IMR-90 (cell line): ENCODE results near the gene SVBP. TPM values are rescaled to one million over a fixed set of nuclear protein-coding genes. Genes with fewer than 3 reads are reported as not detected.

Experiments
- ATAC-seq: fragments of 200-7000 bp; cut with Tn5 transposase; 2 replicates; pipeline ENCODE4 v1.9.1; 2020; ENCODE audit warnings: low read depth, mild to moderate bottlenecking, moderate library complexity
- BruUV-seq: library from RNA; stranded (reverse); fragments of 400-500 nt; replicated peaks from 2 replicates; lab custom pipeline; 2021; lab: Mats Ljungman, UMichigan
- CTCF ChIA-PET: fragments of 300-600 bp; formaldehyde crosslinking; extraction: SDS; loops from one replicate; lab custom pipeline; 2021; ENCODE audit warnings: antibody characterized with exemption; lab: Yijun Ruan, JAX
- POLR2A ChIA-PET: fragments of 300-600 bp; sonication (Branson Sonifier 250); formaldehyde crosslinking; loops from one replicate; lab custom pipeline; 2022; ENCODE audit warnings: antibody characterized with exemption; ENCODE audit not compliant: unreplicated experiment; lab: Charles Lee
- DNase-seq: peaks from one replicate; pipeline ENCODE4 v3.0.0; 2013
- H2AFZ ChIP-seq: replicated peaks from 2 replicates; pipeline ENCODE3; 2013; ENCODE audit warnings: low read length, mild to moderate bottlenecking; ENCODE audit not compliant: poor library complexity
- H2AK5ac ChIP-seq: 2 replicates; pipeline ENCODE4 v1.6.1; 2013; ENCODE audit warnings: low read depth, low read length, inconsistent platforms
- H2AK9ac ChIP-seq: replicated peaks from 2 replicates; pipeline ENCODE3; 2013; ENCODE audit warnings: mild to moderate bottlenecking, low read depth, low read length, moderate library complexity; ENCODE audit not compliant: poor library complexity
- H2BK120ac ChIP-seq: 2 replicates; pipeline ENCODE4 v1.6.1; 2013; ENCODE audit warnings: low read depth, low read length, inconsistent platforms
- H2BK15ac ChIP-seq: 3 replicates; pipeline ENCODE4 v1.6.1; 2013; ENCODE audit warnings: low read depth, low read length, inconsistent platforms
- H2BK20ac ChIP-seq: 2 replicates; pipeline ENCODE4 v1.6.1; 2013; ENCODE audit warnings: low read depth, mild to moderate bottlenecking, inconsistent platforms, low read length, moderate library complexity
- H2BK5ac ChIP-seq: 2 replicates; pipeline ENCODE4 v1.6.1; 2013; ENCODE audit warnings: mild to moderate bottlenecking, low read depth, low read length, inconsistent platforms; ENCODE audit not compliant: poor library complexity, severe bottlenecking
- H3K14ac ChIP-seq: replicated peaks from 2 replicates; pipeline ENCODE4 v1.6.1; 2013; ENCODE audit warnings: low read depth, low read length, inconsistent platforms
- H3K18ac ChIP-seq: 2 replicates; pipeline ENCODE4 v1.6.1; 2013; ENCODE audit warnings: low read depth, low read length, control low read depth
- H3K23ac ChIP-seq: 2 replicates; pipeline ENCODE4 v1.6.1; 2013; ENCODE audit warnings: low read depth, low read length, inconsistent platforms
- H3K27ac ChIP-seq: 2 replicates; pipeline ENCODE4 v1.5.1; 2013; ENCODE audit warnings: mild to moderate bottlenecking, control low read depth, low read length; ENCODE audit not compliant: insufficient read depth
- H3K27me3 ChIP-seq: 2 replicates; pipeline ENCODE4 v1.6.1; 2013; ENCODE audit warnings: low read length; ENCODE audit not compliant: control insufficient read depth, insufficient read depth
- H3K36me3 ChIP-seq: 2 replicates; pipeline ENCODE4 v1.6.1; 2013; ENCODE audit warnings: low read length, mixed read lengths; ENCODE audit not compliant: control insufficient read depth, insufficient read depth
- H3K4ac ChIP-seq: 2 replicates; pipeline ENCODE4 v1.6.1; 2013; ENCODE audit warnings: low read depth, low read length, inconsistent platforms
- H3K4me1 ChIP-seq: 2 replicates; pipeline ENCODE4 v1.6.1; 2013; ENCODE audit warnings: low read length, mixed read lengths; ENCODE audit not compliant: control insufficient read depth, insufficient read depth
- H3K4me2 ChIP-seq: 2 replicates; pipeline ENCODE4 v1.6.1; 2013; ENCODE audit warnings: low read depth, mild to moderate bottlenecking, control low read depth, low read length, moderate library complexity
- H3K4me3 ChIP-seq: 2 replicates; pipeline ENCODE4 v1.5.1; 2013; ENCODE audit warnings: low read depth, mild to moderate bottlenecking, control low read depth, low read length, moderate library complexity; ENCODE audit not compliant: insufficient read depth
- H3K56ac ChIP-seq: 2 replicates; pipeline ENCODE4 v1.6.1; 2013; ENCODE audit warnings: low read length, inconsistent platforms; ENCODE audit not compliant: insufficient read depth; ENCODE audit errors: extremely low read depth
- H3K79me1 ChIP-seq, 2 experiments: 2 replicates each; pipeline ENCODE4 v1.6.1; 2013; ENCODE audit warnings: low read length in 2 of 2, inconsistent platforms in 1 of 2, low read depth in 1 of 2
- H3K9ac ChIP-seq: 2 replicates; pipeline ENCODE4 v1.6.1; 2013; ENCODE audit warnings: low read depth, low read length, control low read depth
- H3K9me1 ChIP-seq: 2 replicates; pipeline ENCODE4 v1.6.1; 2013; ENCODE audit warnings: low read length, inconsistent platforms; ENCODE audit not compliant: insufficient read depth
- H3K9me3 ChIP-seq: 2 replicates; pipeline ENCODE4 v1.6.1; 2013; ENCODE audit warnings: low read length; ENCODE audit not compliant: control insufficient read depth, insufficient read depth
- H4K20me1 ChIP-seq: 2 replicates; pipeline ENCODE4 v1.6.1; 2013; ENCODE audit warnings: low read length, inconsistent platforms; ENCODE audit not compliant: insufficient read depth
- H4K5ac ChIP-seq: 2 replicates; pipeline ENCODE4 v1.6.1; 2013; ENCODE audit warnings: mild to moderate bottlenecking, low read depth, low read length, control low read depth
- H4K8ac ChIP-seq, 2 experiments: 2 replicates each; pipeline ENCODE4 v1.6.1; 2013; ENCODE audit warnings: low read depth in 2 of 2, low read length in 2 of 2, control low read depth in 1 of 2, inconsistent platforms in 1 of 2
- H4K91ac ChIP-seq: 2 replicates; pipeline ENCODE4 v1.6.1; 2013; ENCODE audit warnings: low read depth, low read length, inconsistent platforms; ENCODE audit not compliant: insufficient read depth
- MAFK ChIP-seq: IDR thresholded peaks from 2 replicates; pipeline ENCODE4 v1.6.1; 2012; ENCODE audit warnings: low read depth, low read length, improper control_type of control experiment
- MAZ ChIP-seq: IDR thresholded peaks from 2 replicates; pipeline ENCODE4 v1.6.1; 2012; ENCODE audit warnings: low read depth, mild to moderate bottlenecking, low read length, improper control_type of control experiment, moderate library complexity, borderline replicate concordance
- MXI1 ChIP-seq: IDR thresholded peaks from 2 replicates; pipeline ENCODE4 v1.6.1; 2012; ENCODE audit warnings: low read depth, mild to moderate bottlenecking, low read length, moderate library complexity, borderline replicate concordance
- dilution Hi-C: fragments of 300-500 bp; cut with HindIII; formaldehyde crosslinking; loops from one replicate; pipeline ENCODE4 v1.14.3; 2018; ENCODE audit warnings: low sequenced_read_pairs; ENCODE audit not compliant: unreplicated experiment
- in situ Hi-C: fragments of 300-500 bp; cut with MboI; formaldehyde crosslinking; loops from 3 replicates; pipeline ENCODE4 v1.14.3; 2019; ENCODE audit warnings: low sequenced_read_pairs, inconsistent platforms, mixed read lengths
- intact Hi-C: fragments of 100-400 bp; cut with micrococcal nuclease; formaldehyde crosslinking; loops from 2 replicates; pipeline ENCODE4 v1.10.0; 2022
- polyA plus RNA-seq, 3 experiments: library from polyadenylated mRNA; depleted of rRNA; stranded (reverse); fragments of >200 nt; gene quantifications; 2 replicates each; pipeline ENCODE4 v1.2.3, GENCODE V29; 2012; ENCODE audit warnings: low replicate concordance in 1 of 3
- total RNA-seq: library from RNA; depleted of rRNA; stranded (reverse); fragments of >200 nt; gene quantifications from 2 replicates; pipeline ENCODE4 v1.2.3, GENCODE V29; 2012

Gene SVBP
- total and polyA plus RNA-seq, 2 of the 4 experiments (the other 2 are of a cell fraction) = 9.7 to 11.5 TPM

GRCh38 chr1:42807056-42807668 lies 10.0 kb downstream of the SVBP start:
- Histone ChIP-seq H3K4me2 (no peak overlapping the region), H4K91ac (no peak overlapping the region), H3K4me3 (no peak overlapping the region), H4K5ac (no peak overlapping the region), H2AK9ac (no peak overlapping the region), H2BK15ac (no peak overlapping the region), H3K18ac (no peak overlapping the region), H3K36me3 (peaks cover 4% of the 10 kb centered on the region), H3K27me3 (no peaks in the 10 kb centered on the region), H4K20me1 (no peaks in the 10 kb centered on the region), H2BK20ac (no peak overlapping the region), H3K4me1 (peaks cover 7% of the 10 kb centered on the region), H3K9me3 (no peaks in the 10 kb centered on the region), H3K14ac (no peak overlapping the region), H3K79me1 (peaks cover 0 to 5% of the 10 kb centered on the region in 2 experiments; a peak in 2 of 4 replicates), H2BK120ac (no peak overlapping the region), H2AFZ (no peak overlapping the region), H3K4ac (no peak overlapping the region), H3K27ac (no peak overlapping the region), H2BK5ac (no peak overlapping the region), H2AK5ac (no peak overlapping the region), H3K23ac (no peak overlapping the region), H3K56ac (no peak overlapping the region), H3K9me1 (0 out of 2 replicates have a peak, but pooled peaks cover 5% of the 10 kb centered on the region), H3K9ac (no peak overlapping the region), H4K8ac (no peak overlapping the region)
- POLR2A ChIA-PET = no interaction called here
- no peak for DNase-seq
- dilution Hi-C loops (no loop called here), in situ Hi-C loops (no loop called here), intact Hi-C loops (no loop called here)
- CTCF ChIA-PET = interaction anchor here (0.9 to 1.2 kb wide), 2 partner anchors 9 to 16 kb away, joined by 3 to 6 read pairs; no protein-coding TSS in a partner anchor
- no peak for ATAC-seq
- no peak for TF ChIP-seq MAFK
- no peak for TF ChIP-seq MAZ
- no peak for TF ChIP-seq MXI1
- no TSS peak for BruUV-seq
